GM13977 (cell line): ENCODE data around the gene TAPBPL.

Source experiments
- DNase-seq: peaks from one replicate; pipeline ENCODE4 v3.0.0; 2012; ENCODE audit warnings: low spot score
- CTCF ChIP-seq: IDR thresholded peaks from 2 replicates; pipeline ENCODE4 v1.5.1; 2012; ENCODE audit warnings: mild to moderate bottlenecking, control low read depth; ENCODE audit not compliant: insufficient read depth; ENCODE audit errors: extremely low read depth, missing control alignments
- in situ Hi-C: fragments of 300-500 bp; cut with MboI; formaldehyde crosslinking; loops from one replicate; pipeline ENCODE4 v1.12.0; 2022; ENCODE audit warnings: low sequenced_read_pairs, low pct_unique_long_range_greater_than_20kb, mixed read lengths, inconsistent platforms; ENCODE audit not compliant: unreplicated experiment

The TAPBPL gene

GRCh38 chr12:6444031-6444430 lies 7.8 kb upstream of the TAPBPL start:
- no peak for TF ChIP-seq CTCF
- in situ Hi-C loops, result no loop called here
- DNase-seq, result no peak

- in situ Hi-C loops, result no loop called here
- no peak for TF ChIP-seq CTCF
- no peak for DNase-seq
These were observed 6.8 kb upstream of the TAPBPL start, which contains the start of gene CD27 for GRCh38 chr12:6444704-6445688. TSS of gene CD27 (plus strand) at chr12:6444955. CDS start at chr12:6445096, 141 bp downstream.

- in situ Hi-C loops, result no loop called here
- TF ChIP-seq CTCF, result no peak
- DNase-seq, result no peak
These were observed 1.6 kb upstream of the TAPBPL start for GRCh38 chr12:6450091-6450868.

GRCh38 chr12:6450869-6451347 lies 934 bp upstream of the TAPBPL start:
- TF ChIP-seq CTCF, result no peak
- no peak for DNase-seq
- in situ Hi-C loops, result no loop called here

GRCh38 chr12:6452245-6452943 lies 552 bp downstream of the TAPBPL start:
- TF ChIP-seq CTCF, result no peak
- no peak for DNase-seq
- in situ Hi-C loops, result no loop called here
